Kidney (tissue), 14 donors: ENCODE data around the gene PPAN. TPM values are rescaled to one million over a fixed set of nuclear protein-coding genes. Genes with fewer than 3 reads are reported as not detected.

Experiments used
- DNase-seq, 5 donors: peaks; one replicate each; pipeline ENCODE4 v3.0.0-alpha.2; 2013 to 2020
- FAIRE-seq: peaks from 2 replicates; lab custom pipeline; 2012; peaks lifted over from hg19 to GRCh38; lab: Jason Lieb, UNC
- H3K27ac ChIP-seq, 2 donors: one replicate each; pipeline ENCODE4 v1.7.0; 2013; ENCODE audit warnings: low read depth in 2 of 2, low read length in 2 of 2, inconsistent platforms in 1 of 2
- H3K27me3 ChIP-seq: one replicate; pipeline ENCODE4 v1.7.1; 2013; ENCODE audit warnings: low read length, inconsistent platforms; ENCODE audit not compliant: control insufficient read depth, insufficient read depth
- H3K36me3 ChIP-seq, 3 donors: one replicate each; pipeline versions ENCODE4 v1.7.0 to v1.7.1; 2013; ENCODE audit warnings: low read length in 3 of 3, control low read depth in 1 of 3, inconsistent platforms in 1 of 3; ENCODE audit not compliant: insufficient read depth in 3 of 3, control insufficient read depth in 2 of 3
- H3K4me1 ChIP-seq, 3 donors: one replicate each; pipeline versions ENCODE4 v1.7.0 to v1.7.1; 2013; ENCODE audit warnings: low read length in 3 of 3, inconsistent platforms in 1 of 3, low read depth in 1 of 3; ENCODE audit not compliant: control insufficient read depth in 2 of 3, insufficient read depth in 2 of 3
- H3K4me3 ChIP-seq, 3 donors: one replicate each; pipeline versions ENCODE4 v1.7.0 to v1.8.1; 2013; ENCODE audit warnings: low read length in 3 of 3, control low read depth in 1 of 3, inconsistent platforms in 1 of 3
- H3K9ac ChIP-seq, 3 donors: one replicate each; pipeline versions ENCODE4 v1.7.0 to v1.7.1; 2013; ENCODE audit warnings: low read length in 3 of 3, control low read depth in 1 of 3, inconsistent platforms in 1 of 3
- H3K9me3 ChIP-seq, 3 donors: one replicate each; pipeline versions ENCODE4 v1.7.0 to v1.7.1; 2013; ENCODE audit warnings: low read length in 3 of 3, control low read depth in 1 of 3, inconsistent platforms in 1 of 3; ENCODE audit not compliant: control insufficient read depth in 2 of 3, insufficient read depth in 1 of 3
- intact Hi-C: fragments of 100-400 bp; cut with DNase I; formaldehyde crosslinking; loops from one replicate; pipeline ENCODE4 v1.11.1; 2022
- polyA plus RNA-seq: library from polyadenylated mRNA; stranded (reverse); fragments of 350-450 nt; fragmentation: Illumina TruSeq; extraction: RNeasy Lipid Tissue Mini Kit (QIAGEN cat#74804); gene quantifications from one replicate; pipeline ENCODE4 v1.2.3, GENCODE V29; 2014; ENCODE audit warnings: low read depth, low replicate concordance; ENCODE audit not compliant: insufficient read depth
- total RNA-seq: library from RNA; stranded (reverse); fragmentation: NEBNext Ultra II Directional; extraction: Animal tissue kit (Norgen Biotek cat#: 25700); gene quantifications from one replicate; pipeline ENCODE4 v1.2.1, GENCODE V29; 2021
- TF ChIP-seq, protein P1 (sequence below): IDR thresholded peaks from 3 replicates; pipeline ENCODE4 v1.5.1; 2012; ENCODE audit warnings: mild to moderate bottlenecking, moderate library complexity, borderline replicate concordance; ENCODE audit not compliant: insufficient read depth; ENCODE audit errors: extremely low read depth
- donor health status: control.
- donor health status: control.
- donor health status: control.
- donor health status: control.
- donor health status: control.
- donor health status: DM: yes; HTN: yes; CAD: no.
- donor health status: Normal renal cell carcinoma (clear cell type).

PPAN gene
- total and polyA plus RNA-seq, 2 donors from 2014 or later = 25.2 to 43.2 TPM

- Histone ChIP-seq H3K36me3 (peaks cover 0 to under 1% (median 0%) of the 10 kb centered on the region in 3 donors), H3K4me1 (peaks cover 0 to 5% (median 0%) of the 10 kb centered on the region in 3 donors), H3K4me3 (no peak overlapping the region), H3K9ac (no peak overlapping the region), H3K27me3 (no peaks in the 10 kb centered on the region), H3K27ac (no peak overlapping the region), H3K9me3 (no peaks in the 10 kb centered on the region)
- TF ChIP-seq, protein P1, sequence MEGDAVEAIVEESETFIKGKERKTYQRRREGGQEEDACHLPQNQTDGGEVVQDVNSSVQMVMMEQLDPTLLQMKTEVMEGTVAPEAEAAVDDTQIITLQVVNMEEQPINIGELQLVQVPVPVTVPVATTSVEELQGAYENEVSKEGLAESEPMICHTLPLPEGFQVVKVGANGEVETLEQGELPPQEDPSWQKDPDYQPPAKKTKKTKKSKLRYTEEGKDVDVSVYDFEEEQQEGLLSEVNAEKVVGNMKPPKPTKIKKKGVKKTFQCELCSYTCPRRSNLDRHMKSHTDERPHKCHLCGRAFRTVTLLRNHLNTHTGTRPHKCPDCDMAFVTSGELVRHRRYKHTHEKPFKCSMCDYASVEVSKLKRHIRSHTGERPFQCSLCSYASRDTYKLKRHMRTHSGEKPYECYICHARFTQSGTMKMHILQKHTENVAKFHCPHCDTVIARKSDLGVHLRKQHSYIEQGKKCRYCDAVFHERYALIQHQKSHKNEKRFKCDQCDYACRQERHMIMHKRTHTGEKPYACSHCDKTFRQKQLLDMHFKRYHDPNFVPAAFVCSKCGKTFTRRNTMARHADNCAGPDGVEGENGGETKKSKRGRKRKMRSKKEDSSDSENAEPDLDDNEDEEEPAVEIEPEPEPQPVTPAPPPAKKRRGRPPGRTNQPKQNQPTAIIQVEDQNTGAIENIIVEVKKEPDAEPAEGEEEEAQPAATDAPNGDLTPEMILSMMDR = no peak
- intact Hi-C loops = no loop called here
- DNase-seq (no peak), FAIRE-seq (no peak)
Measured at GRCh38 chr19:10083911-10084310, 22.3 kb upstream of the PPAN start.

- H3K4me3 ChIP-seq = no peak overlapping the region
- peaks cover 0 to 9% (median 3%) of the 10 kb centered on the region in 3 donors for H3K36me3 ChIP-seq
- no peak overlapping the region for H3K9ac ChIP-seq
- DNase-seq (no peak), FAIRE-seq (no peak)
- intact Hi-C loops = no loop called here
- TF ChIP-seq, protein P1 = no peak
- H3K9me3 ChIP-seq = no peaks in the 10 kb centered on the region
- peaks cover 0 to 5% (median 0%) of the 10 kb centered on the region in 3 donors for H3K4me1 ChIP-seq
- no peaks in the 10 kb centered on the region for H3K27me3 ChIP-seq
- no peak overlapping the region for H3K27ac ChIP-seq
Measured at GRCh38 chr19:10084803-10085202, 21.4 kb upstream of the PPAN start.

DNA sequence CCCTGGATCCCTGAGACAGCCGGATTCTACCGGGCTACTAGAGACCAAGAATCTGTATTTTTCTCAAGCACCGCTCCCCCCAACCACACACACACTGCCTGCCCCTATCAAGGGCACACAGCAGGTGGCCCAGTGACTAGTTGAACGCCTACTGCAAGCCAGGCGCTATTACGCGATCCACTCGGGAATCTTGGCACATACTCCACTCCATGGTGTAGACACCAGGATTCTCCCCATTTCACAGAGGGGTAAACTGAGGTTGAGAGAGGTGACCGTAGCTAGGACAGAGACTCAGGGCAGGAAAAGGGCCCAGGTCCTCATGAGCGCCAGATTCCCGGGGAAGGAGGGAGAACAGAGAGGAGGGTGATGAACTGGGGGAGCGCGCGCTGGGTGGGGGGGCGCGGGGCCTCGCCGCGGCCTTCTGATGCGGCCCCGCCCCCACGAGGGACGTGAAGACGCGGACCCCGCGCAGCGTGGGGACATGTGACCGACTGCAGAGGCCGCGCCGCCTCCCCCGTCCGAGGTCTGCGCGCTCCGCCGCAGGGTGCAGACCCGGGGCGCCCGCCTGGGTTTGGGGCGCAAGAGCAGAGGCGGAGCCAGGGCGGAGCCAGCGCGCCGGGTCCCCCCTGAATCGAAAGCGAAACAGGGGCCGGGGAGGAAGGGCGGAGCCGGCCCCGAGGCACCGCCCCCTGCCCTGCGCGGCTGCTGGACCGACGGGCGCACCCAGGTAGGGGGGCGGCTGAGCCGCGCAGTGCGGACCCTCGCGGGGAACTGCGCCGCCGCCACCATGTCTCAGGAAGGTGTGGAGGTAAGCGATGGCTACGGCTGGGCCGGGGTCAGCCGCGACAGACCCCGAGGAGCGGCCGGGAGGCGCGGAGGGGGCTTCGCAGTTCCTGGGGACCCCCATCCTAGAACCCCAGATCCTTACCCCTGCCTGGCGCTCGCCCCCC, 20.2 kb upstream of the PPAN start, which contains the start of gene SHFL:
Gene SHFL, plus strand, starts transcription at position 677 of the 950 bp plus-strand sequence. Its CDS starts 111 bp downstream, at position 788.
- H3K9me3 ChIP-seq = peaks cover 0 to under 1% (median 0%) of the 10 kb centered on the region in 3 donors
- H3K27ac ChIP-seq = peak within 1 kb of the TSS; percentile 80 to 83
- H3K36me3 ChIP-seq = peaks cover 0 to 11% (median 5%) of the 10 kb centered on the region in 3 donors
- H3K27me3 ChIP-seq = no peaks in the 10 kb centered on the region
- TF ChIP-seq, protein P1 = no peak
- FAIRE-seq (no peak), DNase-seq (peak; percentile 72 to 92 (median 80))
- intact Hi-C loops = no loop called here
- H3K4me3 ChIP-seq = peak within 1 kb of the TSS; percentile 67 to 80 (median 77)
- H3K4me1 ChIP-seq = peaks cover 0 to 5% (median 0%) of the 10 kb centered on the region in 3 donors
- peak within 1 kb of the TSS; percentile 50 to 95 (median 51) for H3K9ac ChIP-seq
